Measurements from ENCODE around the gene PBRM1. TPM values are rescaled to one million over a fixed set of nuclear protein-coding genes. Genes with fewer than 3 reads are reported as not detected.

The PBRM1 gene
- total and polyA plus RNA-seq, 2 of the 13 experiments (the other 11 are each of a cell fraction or from before 2014, with no cell fraction given): 10.9 to 33.2 TPM

GRCh38 chr3:52532838-52533622 is 152.7 kb downstream of the PBRM1 start (continued):
- no peak for TF ChIP-seq ZNF513 (CRISPR knock-in tag; conservative IDR thresholded peaks at IDR 0.05)
- no peak for TF ChIP-seq STAT6 (CRISPR knock-in tag; IDR thresholded peaks at IDR 0.05; ENCODE audit: borderline replicate concordance)
- 0 out of 2 replicates have a peak, but pooled peaks have one; percentile 8 for TF ChIP-seq TMF1 (CRISPR knock-in tag; IDR thresholded peaks at IDR 0.05; ENCODE audit: low read depth)
- 0 out of 2 replicates have a peak, but pooled peaks have one; percentile 36 for TF ChIP-seq HNF1B (CRISPR knock-in tag; IDR thresholded peaks at IDR 0.05)
- TF ChIP-seq NFYB (CRISPR knock-in tag; IDR thresholded peaks at IDR 0.05): peak; percentile 8; the same call in 1 of the 2 replicates
- no peak for TF ChIP-seq TFE3 (CRISPR knock-in tag; IDR thresholded peaks at IDR 0.05)
- TF ChIP-seq GRHL1 (CRISPR knock-in tag; conservative IDR thresholded peaks at IDR 0.05): no peak
- no peak for TF ChIP-seq E2F2 (CRISPR knock-in tag; IDR thresholded peaks at IDR 0.05; ENCODE audit: borderline replicate concordance)
- no peak for TF ChIP-seq IRF9 (CRISPR knock-in tag; IDR thresholded peaks at IDR 0.05; ENCODE audit: borderline replicate concordance)
- TF ChIP-seq GTF2F1 (IDR thresholded peaks at IDR 0.05; ENCODE audit: low read length): no peak
- no peak for TF ChIP-seq ZNF337 (CRISPR knock-in tag; IDR thresholded peaks at IDR 0.05; ENCODE audit: borderline replicate concordance, low read depth)
- peak; percentile 47; the same call in 1 of the 2 replicates for TF ChIP-seq ZGPAT (CRISPR knock-in tag; IDR thresholded peaks at IDR 0.05)
